ENCODE results near the gene AHCTF1.

- TF ChIP-seq SMC3 (conservative IDR thresholded peaks at IDR 0.05; ENCODE audit: insufficient read depth, low read depth, low read length) (no peak), BCL6 (CRISPR knock-in tag; IDR thresholded peaks at IDR 0.05) (no peak), MXI1 (IDR thresholded peaks at IDR 0.05; ENCODE audit: low read depth, low read length) (no peak), POLR3A (IDR thresholded peaks at IDR 0.05; ENCODE audit: borderline replicate concordance, extremely low read depth, insufficient read depth, insufficient read length) (no peak), REST (IDR thresholded peaks at IDR 0.05; ENCODE audit: borderline replicate concordance) (no peak), REST (CRISPR knock-in tag; IDR thresholded peaks at IDR 0.05; ENCODE audit: low read depth) (no peak), JUND (IDR thresholded peaks at IDR 0.05; ENCODE audit: borderline replicate concordance, low read depth, low read length) (no peak), JUND (tag; IDR thresholded peaks at IDR 0.05; ENCODE audit: borderline replicate concordance, low read depth, low read length) (no peak), CBX5 (IDR thresholded peaks at IDR 0.05; ENCODE audit: borderline replicate concordance, low read depth) (no peak), CTCF (IDR thresholded peaks at IDR 0.05 in 2 of 3, conservative IDR thresholded peaks at IDR 0.05 in 1 of 3; ENCODE audit: insufficient read depth in 2 of 3, low read depth in 1 of 3, low read length in 3 of 3) (no peak)
These were observed 119.8 kb downstream of the AHCTF1 start for GRCh38 chr1:246811985-246812384.

Measured in K562 (cell line).